Nephron (organoid): ENCODE measurements around the gene BAZ2B.
A peak's percentile ranks its signal among the peaks of the same experiment; 100 is the strongest.

Experiments used
- H3K27ac Mint-ChIP-seq, 3 experiments: 2 replicates each; pipeline ENCODE4 v1.8.0; 2020; ENCODE audit warnings: mixed read lengths in 3 of 3, mild to moderate bottlenecking in 2 of 3, moderate library complexity in 1 of 3
- H3K27me3 Mint-ChIP-seq: 2 replicates; pipeline ENCODE4 v1.8.0; 2021; ENCODE audit warnings: low read depth, mild to moderate bottlenecking, moderate library complexity, mixed read lengths
- H3K36me3 Mint-ChIP-seq: 2 replicates; pipeline ENCODE4 v1.8.0; 2020; ENCODE audit warnings: low read depth, mixed read lengths
- H3K4me1 Mint-ChIP-seq: 2 replicates; pipeline ENCODE4 v1.8.0; 2020; ENCODE audit warnings: mixed read lengths
- H3K4me3 Mint-ChIP-seq, 3 experiments: 2 replicates each; pipeline ENCODE4 v1.8.0; 2020; ENCODE audit warnings: mild to moderate bottlenecking in 3 of 3, mixed read lengths in 3 of 3, moderate library complexity in 2 of 3
- H3K9me3 Mint-ChIP-seq: 2 replicates; pipeline ENCODE4 v1.8.0; 2020; ENCODE audit warnings: mixed read lengths
- CTCF ChIP-seq, 3 experiments: fragments of 200-600 bp; sonication (generic); IDR thresholded peaks; one replicate each; pipeline ENCODE4 v1.5.0; 2021; ENCODE audit warnings: antibody characterized with exemption in 3 of 3; ENCODE audit not compliant: unreplicated experiment in 3 of 3

Gene BAZ2B

GRCh38 chr2:159614534-159615366, 1.6 kb downstream of the BAZ2B start:
- Mint-ChIP-seq H3K27ac (peak overlapping the region; percentile 99 to 100 (median 99)), H3K27me3 (no peaks in the 10 kb centered on the region), H3K4me1 (peaks cover 48% of the 10 kb centered on the region), H3K9me3 (no peaks in the 10 kb centered on the region), H3K36me3 (no peaks in the 10 kb centered on the region), H3K4me3 (peak overlapping the region; percentile 83 to 93 (median 91))
- no peak for TF ChIP-seq CTCF (IDR thresholded peaks at IDR 0.05; ENCODE audit: unreplicated experiment in 3 of 3)

DNA sequence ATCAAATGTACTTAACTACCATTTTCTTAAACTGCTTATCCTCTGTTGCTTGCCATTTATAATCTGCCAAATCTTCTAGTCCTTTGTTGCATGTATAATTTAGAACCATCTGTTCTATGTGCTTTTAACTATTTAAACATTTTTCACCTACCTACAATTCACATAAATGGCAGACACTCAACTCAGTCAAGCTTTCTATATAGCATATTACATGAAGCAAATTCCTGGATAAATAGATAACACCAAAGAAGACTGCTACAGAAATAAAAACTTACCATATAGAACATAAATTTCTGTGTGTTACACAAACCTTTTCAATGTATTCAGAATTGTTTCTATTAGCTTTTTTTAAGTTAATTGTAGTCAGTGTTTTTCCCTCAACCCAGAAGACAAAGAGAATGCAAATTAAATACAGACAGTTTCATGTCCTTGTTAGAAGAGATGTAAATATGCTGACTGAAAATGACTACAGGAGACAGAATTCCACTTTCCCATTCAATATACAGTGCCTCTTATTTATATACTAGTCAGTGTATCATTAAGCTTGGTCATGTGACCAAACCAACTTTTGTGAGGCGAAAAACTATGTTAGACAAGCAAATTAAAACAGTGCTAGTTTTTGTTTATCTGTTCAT, 2.6 kb downstream of the BAZ2B start:
- Mint-ChIP-seq H3K9me3 (no peaks in the 10 kb centered on the region), H3K4me3 (peak overlapping the region; percentile 83 to 93 (median 91)), H3K27ac (peak overlapping the region; percentile 99 to 100 (median 99)), H3K4me1 (peaks cover 53% of the 10 kb centered on the region), H3K27me3 (no peaks in the 10 kb centered on the region), H3K36me3 (no peaks in the 10 kb centered on the region)
- TF ChIP-seq CTCF (IDR thresholded peaks at IDR 0.05; ENCODE audit: unreplicated experiment in 3 of 3), result no peak

DNA sequence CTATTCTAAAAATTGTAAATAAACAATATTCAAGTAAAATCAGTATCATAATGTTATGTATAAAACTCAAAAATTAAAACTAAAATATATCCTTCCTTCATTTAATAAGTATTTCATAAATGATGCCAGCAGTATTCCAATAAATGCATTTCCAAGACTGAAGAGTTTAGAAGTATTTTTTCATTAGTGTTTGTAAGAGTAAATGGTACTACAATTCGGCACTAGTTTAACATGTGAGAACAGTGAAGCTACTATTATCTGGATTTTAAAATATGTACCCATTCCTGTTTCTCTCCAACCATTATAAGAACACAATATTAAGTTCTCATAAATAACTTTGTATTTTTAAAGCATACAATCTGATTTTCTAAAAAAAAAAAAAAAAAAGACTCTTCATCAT, 3.3 kb downstream of the BAZ2B start:
- no peaks in the 10 kb centered on the region for H3K9me3 Mint-ChIP-seq

DNA sequence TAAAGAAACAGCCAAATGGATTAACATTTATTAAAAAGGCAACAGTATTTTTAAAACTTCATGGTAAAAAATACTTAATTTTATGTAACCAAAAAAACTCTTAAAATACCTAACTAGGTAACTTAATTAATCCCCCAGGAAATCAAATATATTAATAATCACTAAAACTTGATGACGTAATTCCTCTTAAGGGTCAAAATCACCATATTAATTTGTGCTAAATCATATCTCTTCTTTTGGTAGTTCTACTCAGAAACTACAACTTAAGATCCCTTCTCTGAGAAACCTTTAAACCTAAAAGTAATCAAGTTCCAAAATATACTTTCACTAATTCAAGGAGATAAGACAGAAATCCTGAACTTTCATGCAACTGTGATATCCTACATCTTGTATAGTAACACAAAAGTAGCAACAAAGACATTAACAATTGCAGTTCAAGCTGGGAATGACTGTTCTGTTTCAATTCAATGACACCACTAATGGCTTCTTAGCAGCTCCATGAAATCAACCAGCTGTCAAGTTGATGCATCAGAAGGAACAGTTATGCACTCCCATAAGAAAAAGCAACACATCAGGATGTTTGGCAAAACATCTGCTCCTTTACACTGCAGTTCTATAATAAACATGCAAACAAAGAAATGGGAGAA, 4.0 kb downstream of the BAZ2B start:
- TF ChIP-seq CTCF (IDR thresholded peaks at IDR 0.05; ENCODE audit: unreplicated experiment in 3 of 3), result no peak
- no peaks in the 10 kb centered on the region for H3K9me3 Mint-ChIP-seq

More for the DNA sequence above, 3.3 kb downstream of the BAZ2B start:
- Mint-ChIP-seq H3K36me3 (no peaks in the 10 kb centered on the region), H3K4me1 (peaks cover 59% of the 10 kb centered on the region), H3K27ac (peak overlapping the region; percentile 99 to 100 (median 99)), H3K27me3 (no peaks in the 10 kb centered on the region), H3K4me3 (peak overlapping the region; percentile 83 to 93 (median 91))
- no peak for TF ChIP-seq CTCF (IDR thresholded peaks at IDR 0.05; ENCODE audit: unreplicated experiment in 3 of 3)

DNA sequence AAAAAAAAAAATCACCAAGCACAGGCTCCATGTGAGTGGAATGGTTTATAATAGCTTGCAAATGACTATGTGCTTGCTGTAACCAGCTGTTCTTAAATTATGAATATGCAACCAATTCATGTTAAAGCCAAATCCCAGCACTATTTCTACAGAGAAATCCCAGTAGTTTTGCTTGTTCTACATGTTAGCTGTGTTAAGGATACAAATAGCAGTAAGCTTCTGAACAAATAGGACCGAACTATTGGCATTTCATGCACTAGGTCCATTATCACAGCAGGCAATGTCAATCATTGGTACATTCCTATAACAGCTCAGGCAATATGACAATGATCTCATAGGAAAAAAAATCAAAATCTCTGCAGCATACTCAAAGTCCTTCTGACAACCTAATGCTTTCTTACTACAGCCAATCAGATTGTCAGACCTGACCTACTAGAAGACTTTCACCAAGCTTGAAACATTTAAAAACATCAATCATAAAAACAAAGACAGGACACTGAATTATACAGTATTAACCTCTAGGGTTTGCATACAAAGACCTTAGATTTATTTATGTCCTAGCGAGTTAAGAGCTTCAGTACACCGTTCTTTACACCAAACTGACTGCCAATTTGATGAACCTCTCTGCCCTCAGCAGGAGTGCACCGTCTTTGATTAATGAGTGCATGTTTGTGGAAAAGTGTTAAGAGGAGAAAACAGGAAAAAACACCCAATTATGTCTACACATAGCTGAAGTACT, 6.4 kb downstream of the BAZ2B start:
- no peaks in the 10 kb centered on the region for H3K36me3 Mint-ChIP-seq
- H3K27ac Mint-ChIP-seq, result peak overlapping the region; percentile 14 to 48 (median 41)
- H3K4me3 Mint-ChIP-seq, result peak overlapping the region in 2 of 3 experiments; percentile 24 to 34
- peaks cover 68% of the 10 kb centered on the region for H3K4me1 Mint-ChIP-seq
- H3K27me3 Mint-ChIP-seq, result no peaks in the 10 kb centered on the region
- H3K9me3 Mint-ChIP-seq, result no peaks in the 10 kb centered on the region
- no peak for TF ChIP-seq CTCF (IDR thresholded peaks at IDR 0.05; ENCODE audit: unreplicated experiment in 3 of 3)

More for the DNA sequence above, 4.0 kb downstream of the BAZ2B start:
- Mint-ChIP-seq H3K4me1 (peaks cover 56% of the 10 kb centered on the region), H3K27ac (peak overlapping the region; percentile 99 to 100 (median 99)), H3K27me3 (no peaks in the 10 kb centered on the region), H3K4me3 (peak overlapping the region; percentile 83 to 93 (median 90)), H3K36me3 (no peaks in the 10 kb centered on the region)
